HG02973 (cell line): ENCODE results near the gene CFAP92.
"Not testable (repeated sequence)": the region's sequence is repeated elsewhere in the genome, so short reads cannot be mapped to it uniquely, and the experiment has no call there.

Experiments used
- ATAC-seq: cut with Tn5 transposase; IDR thresholded peaks from one replicate; pipeline ENCODE4 v1.9.1; 2021; ENCODE audit warnings: moderate library complexity; ENCODE audit not compliant: unreplicated experiment

Gene CFAP92

GRCh38 chr3:128872744-128873143, 121.1 kb downstream of the CFAP92 start:
- ATAC-seq: no peak

GRCh38 chr3:128872282-128872681, 121.6 kb downstream of the CFAP92 start:
- ATAC-seq: no peak

DNA sequence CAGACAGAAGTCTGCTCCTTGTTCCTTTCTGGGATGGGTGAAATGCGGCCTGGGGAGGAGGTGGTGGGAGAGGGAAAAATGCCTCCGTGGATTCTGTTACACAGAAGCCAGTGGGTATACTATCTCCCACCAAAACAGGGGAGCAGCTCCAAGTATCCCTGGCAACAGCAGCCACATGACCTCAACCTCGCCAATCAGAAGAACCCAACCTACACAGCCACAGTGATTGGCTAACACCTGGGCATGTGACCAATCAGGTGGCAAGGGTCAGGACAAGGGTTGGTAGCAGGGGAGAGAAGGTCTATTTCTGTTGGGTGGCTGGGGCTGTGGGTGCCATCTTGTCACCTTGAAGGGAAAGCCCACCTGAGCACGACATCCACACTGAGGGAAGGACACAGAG, 123.5 kb downstream of the CFAP92 start:
- ATAC-seq: no peak

- ATAC-seq: no peak
Observed at GRCh38 chr3:128867200-128868125, 126.4 kb downstream of the CFAP92 start.

DNA sequence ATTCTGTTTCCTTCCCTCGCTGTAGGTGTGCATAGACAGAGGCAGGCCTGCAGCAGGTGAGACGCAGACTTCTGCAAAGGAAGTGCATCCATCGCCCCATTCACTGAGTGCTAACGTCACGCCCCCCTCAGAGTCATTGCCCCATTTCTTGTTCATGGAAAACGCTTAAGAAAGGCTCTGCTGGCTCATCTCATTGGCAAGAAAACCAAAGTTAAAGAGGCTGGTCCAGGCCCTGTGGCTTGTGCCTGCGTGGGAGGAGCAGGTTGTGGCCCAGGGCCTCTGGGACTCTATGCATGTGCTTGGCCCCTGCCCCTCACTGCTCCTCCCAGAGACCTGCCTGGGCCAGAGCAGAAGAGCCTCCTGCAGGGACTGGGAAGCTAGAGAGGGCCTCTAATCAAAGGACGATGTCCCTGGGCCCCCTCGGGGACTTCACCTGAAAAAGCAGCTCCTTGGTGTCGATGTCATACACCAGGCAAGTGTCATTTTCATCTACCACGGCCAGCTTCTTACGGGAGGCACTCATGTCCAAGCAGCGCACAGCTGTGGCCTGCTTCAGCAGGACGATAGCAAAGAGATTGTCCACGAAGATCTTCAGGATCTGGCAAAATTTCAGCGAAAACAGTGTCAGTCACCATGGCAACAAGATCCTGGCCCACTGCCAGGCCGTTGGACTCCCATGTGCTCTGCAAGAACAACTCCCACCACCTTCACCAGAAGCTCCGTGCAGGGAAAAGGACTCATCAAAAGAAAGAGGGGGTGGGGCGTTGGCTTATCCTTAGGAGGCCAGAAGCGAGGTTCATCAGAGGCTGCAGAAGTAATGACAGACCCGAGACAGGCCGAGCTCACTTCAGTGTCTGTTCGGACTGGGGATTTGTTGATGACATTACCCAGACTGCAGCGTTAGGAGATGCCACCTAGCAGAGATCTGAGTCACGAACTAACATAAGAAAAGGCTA, 128.7 kb downstream of the CFAP92 start:
- not testable (repeated sequence) for ATAC-seq

DNA sequence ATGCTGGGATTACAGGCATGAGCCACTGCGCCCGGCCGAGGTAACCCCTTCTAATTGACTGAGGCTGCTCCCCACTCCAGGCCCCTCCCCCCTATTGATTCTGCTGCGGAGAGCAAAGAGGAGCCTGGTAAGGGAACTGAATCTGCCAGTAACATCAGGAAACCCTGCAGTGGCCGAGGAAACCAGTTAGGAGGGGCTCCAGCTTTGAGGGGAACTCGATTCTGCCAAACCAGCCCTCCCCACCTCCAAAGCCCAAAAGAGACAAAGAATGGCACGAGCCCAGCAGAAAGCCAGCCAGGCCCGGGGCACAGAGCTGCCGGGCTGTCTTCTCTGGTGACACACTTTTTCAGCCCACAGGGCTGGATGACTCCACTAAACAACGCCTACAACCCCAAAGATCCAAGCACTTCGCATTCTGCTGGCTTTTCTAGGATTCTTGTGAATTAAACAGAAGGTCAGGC, 129.5 kb downstream of the CFAP92 start:
- no peak for ATAC-seq

DNA sequence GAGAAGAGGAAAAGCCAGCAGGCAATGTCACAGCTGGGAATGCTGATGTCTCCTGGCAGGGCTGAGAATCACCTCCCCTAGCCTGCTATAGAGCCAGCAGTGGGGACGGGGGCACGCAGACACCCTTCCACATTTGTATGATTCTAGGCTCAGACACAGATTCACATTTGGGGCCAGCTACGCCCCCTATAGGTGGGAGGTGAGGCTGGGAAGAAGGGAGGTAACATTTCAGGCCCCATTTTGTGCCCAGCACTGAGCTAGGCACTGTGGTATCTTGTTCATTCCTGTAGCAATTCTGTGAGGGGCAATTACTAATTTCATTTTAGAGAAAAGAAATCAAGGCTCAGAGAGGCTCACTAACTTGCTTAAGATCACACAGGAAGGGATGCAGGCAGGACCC, 130.3 kb downstream of the CFAP92 start:
- no peak for ATAC-seq

GRCh38 chr3:128861491-128861890, 132.4 kb downstream of the CFAP92 start:
- ATAC-seq: no peak
